Measurements from ENCODE around the gene RAE1.

Gene RAE1

DNA sequence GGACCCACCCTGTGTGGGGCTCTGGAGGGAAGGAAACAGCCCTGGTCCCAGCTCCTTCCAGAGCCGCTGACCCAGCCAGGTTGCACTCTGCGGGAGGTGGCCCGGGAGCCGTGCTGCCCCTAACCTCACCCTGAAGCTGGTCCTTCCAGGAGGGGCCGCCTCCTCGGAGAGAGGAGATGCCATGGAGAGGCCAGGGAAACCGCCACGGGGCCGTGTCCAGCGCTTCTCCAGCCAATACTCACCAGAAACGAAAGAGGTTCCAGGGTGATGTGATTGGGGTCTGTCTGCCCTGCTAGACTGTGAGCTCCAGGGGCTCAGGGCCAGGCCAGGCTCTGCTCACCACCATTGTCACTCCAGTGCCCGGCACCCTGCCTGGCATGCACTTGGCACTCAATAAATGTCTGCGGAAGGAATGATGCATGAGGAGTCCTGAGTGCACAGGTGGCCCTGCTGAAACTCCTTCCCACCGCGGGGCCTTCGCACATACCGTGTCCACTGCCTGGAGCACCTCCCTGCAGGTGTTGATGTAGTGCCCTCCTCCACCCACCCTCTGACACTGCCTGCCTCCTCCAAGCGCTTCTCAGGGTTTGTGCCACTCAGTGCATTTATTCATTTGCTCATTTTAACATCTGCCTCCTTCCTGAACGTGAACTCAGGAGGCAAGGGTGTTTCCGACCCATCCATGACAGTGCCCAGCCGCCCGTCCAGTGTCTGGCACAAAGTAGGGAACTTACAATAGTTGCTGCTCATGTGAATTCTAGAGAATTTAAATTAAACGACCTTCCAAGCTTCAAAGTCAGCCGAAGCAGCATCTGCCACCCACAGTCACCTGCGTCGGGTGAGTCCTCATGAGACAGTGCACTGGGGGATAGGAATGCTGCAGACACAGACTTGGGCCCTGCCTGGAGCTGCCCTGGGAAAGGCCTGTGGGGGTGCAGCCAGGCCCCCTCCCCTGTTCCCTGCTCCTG lies 70.5 kb downstream of the RAE1 start:
- no peak overlapping the region for H3K4me3 ChIP-seq (ENCODE audit: low read depth, low read length)
- no peak for TF ChIP-seq CTCF (IDR thresholded peaks at IDR 0.05; ENCODE audit: borderline replicate concordance, insufficient read depth, low read depth, low read length)

GRCh38 chr20:57422254-57422653 lies 71.2 kb downstream of the RAE1 start:
- no peak for TF ChIP-seq CTCF (IDR thresholded peaks at IDR 0.05; ENCODE audit: borderline replicate concordance, insufficient read depth, low read depth, low read length)

DNA sequence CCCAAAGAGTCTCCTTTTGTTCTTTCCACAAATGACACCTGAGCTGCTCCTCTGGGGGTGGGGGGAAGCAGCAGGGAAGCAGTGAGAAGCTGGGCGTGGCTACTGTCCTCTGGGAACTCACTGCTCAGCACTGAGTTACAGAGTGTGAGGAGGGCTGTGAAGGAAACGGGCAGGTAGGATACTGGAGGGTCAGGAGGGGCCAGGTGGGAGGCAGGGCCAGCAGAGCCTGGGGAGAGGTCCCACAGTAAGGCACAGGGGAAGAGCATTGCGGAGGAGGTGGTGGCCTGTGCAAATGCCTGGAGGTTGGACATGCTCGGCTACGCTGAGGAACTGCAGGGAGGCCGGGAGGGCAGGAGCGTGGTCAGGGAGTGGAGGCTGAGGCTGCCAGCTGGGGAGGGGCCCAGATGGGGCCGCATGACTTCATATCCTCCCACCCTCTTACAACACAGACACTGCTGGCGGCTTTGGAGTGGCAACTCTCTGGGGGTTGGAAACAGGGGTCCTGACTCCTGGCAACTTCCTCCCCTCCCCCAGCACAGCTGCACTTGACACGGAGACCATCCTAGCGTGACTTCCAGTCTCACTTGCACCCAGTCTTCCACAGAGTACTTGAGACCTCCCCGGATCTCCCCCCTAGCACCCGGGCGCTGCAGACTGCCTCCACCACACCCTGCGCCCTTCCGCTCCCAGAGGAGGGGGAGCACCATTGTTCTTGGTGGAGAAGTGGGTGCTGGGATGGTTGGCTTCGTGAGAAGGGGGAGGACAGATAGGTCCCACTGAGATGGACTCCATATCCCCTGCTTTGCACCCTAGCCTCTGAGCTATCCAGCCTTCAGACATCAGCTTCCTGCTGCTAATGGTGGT lies 74.3 kb downstream of the RAE1 start:
- TF ChIP-seq CTCF (IDR thresholded peaks at IDR 0.05; ENCODE audit: borderline replicate concordance, insufficient read depth, low read depth, low read length), result no peak
- no peak overlapping the region for H3K4me3 ChIP-seq (ENCODE audit: low read depth, low read length)

More at GRCh38 chr20:57422254-57422653, 71.2 kb downstream of the RAE1 start:
- no peak overlapping the region for H3K4me3 ChIP-seq (ENCODE audit: low read depth, low read length)

DNA sequence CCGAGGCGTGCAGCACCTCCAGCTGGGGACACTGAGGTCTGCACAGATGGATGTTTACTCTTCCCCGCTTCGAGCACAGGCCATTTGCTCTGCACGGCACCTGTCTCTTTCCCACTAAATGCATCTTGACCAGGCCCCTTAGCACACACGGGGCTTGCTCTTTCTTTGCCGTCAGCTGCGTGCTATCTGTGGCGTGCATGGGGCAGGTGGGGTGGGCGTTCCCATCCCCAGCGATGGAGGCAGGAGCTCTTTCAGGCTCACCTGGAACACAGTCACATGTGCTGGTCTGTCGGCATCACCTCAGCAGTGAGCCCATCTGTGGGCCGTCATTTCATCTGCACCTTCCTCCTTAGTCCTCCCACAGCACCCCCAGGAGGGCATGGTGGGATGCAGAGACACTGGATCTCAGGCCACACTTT lies 75.2 kb downstream of the RAE1 start:
- no peak for TF ChIP-seq CTCF (IDR thresholded peaks at IDR 0.05; ENCODE audit: borderline replicate concordance, insufficient read depth, low read depth, low read length)
- H3K4me3 ChIP-seq (ENCODE audit: low read depth, low read length), result no peak overlapping the region

DNA sequence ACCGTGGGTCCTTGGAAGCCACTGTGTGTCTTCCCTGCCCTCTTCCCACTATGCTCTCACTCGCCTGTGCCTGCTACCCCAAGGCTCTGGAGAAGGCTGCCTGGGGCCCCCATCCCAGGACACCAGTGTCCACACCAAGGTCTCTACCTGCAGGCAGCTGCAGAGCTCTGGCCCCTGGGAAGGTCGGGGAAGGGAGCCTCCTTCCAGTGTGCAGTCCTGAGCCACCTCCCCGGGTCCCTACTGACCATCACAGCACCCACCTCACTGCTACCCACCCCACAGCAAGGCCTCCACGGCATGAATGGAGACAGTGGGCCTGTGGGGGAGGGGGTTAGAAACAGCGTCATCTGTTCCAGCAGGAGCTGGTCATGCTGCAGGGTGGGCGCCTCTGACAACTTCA lies 75.8 kb downstream of the RAE1 start:
- H3K4me3 ChIP-seq (ENCODE audit: low read depth, low read length), result no peak overlapping the region
- no peak for TF ChIP-seq CTCF (IDR thresholded peaks at IDR 0.05; ENCODE audit: borderline replicate concordance, insufficient read depth, low read depth, low read length)

DNA sequence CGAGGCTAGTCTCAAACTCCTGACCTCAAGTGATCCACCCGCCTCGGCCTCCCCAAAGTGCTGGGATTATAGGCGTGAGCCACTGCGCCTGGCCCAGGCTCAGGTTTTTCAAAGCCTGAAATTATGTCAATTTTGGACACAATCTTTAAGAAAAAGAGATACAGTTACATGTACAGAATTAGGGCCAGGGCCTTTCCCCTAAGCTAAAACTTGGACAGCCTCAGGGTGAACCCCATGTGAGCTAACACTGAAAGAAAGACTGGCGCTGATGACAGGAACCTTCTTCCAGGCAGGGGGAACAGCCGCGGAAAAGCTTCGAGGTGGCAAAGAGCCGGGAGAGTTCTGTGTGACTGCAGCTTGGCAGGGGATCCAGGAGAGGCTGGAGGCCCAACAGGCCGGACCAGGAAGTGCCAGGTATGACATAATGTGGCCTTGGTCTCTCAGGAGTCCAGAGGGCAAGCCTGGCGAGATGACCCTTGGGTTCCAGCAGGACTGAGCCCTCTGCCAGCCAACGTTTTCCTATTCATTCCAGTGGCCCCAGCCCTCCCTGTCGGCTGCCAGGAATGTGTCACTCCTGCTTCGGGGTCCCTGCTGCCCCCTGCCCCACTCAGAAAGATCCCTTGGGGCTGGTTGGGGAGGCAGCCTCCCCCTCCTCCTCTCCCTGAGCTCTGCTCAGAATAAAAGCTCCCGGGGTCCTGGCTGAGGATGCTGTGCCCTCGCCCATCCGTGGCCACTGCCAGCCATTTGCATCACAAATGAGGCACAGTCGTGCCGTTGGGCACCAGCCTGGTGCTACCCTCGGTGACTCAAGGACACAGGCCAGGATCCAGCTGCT lies 77.5 kb downstream of the RAE1 start:
- TF ChIP-seq CTCF (IDR thresholded peaks at IDR 0.05; ENCODE audit: borderline replicate concordance, insufficient read depth, low read depth, low read length), result no peak
- no peak overlapping the region for H3K4me3 ChIP-seq (ENCODE audit: low read depth, low read length)
